AG09309 (cell line): ENCODE measurements around the gene CYP2A7.
"Not testable (repeated sequence)": the region's sequence is repeated elsewhere in the genome, so short reads cannot be mapped to it uniquely, and the experiment has no call there.

Source experiments
- DNase-seq: peaks from one replicate; pipeline ENCODE4 v3.0.0-alpha.2; 2010; ENCODE audit warnings: low read depth
- H3K4me3 ChIP-seq: 2 replicates; pipeline ENCODE4 v1.5.1; 2011; ENCODE audit warnings: mild to moderate bottlenecking, low read depth, low read length, moderate library complexity; ENCODE audit not compliant: control insufficient read depth
- TF ChIP-seq, protein P1 (sequence below): IDR thresholded peaks from 2 replicates; pipeline ENCODE4 v1.5.1; 2011; ENCODE audit warnings: mild to moderate bottlenecking, low read depth, low read length, inconsistent platforms; ENCODE audit not compliant: insufficient read depth, control insufficient read depth; ENCODE audit errors: missing control alignments

Gene CYP2A7

DNA sequence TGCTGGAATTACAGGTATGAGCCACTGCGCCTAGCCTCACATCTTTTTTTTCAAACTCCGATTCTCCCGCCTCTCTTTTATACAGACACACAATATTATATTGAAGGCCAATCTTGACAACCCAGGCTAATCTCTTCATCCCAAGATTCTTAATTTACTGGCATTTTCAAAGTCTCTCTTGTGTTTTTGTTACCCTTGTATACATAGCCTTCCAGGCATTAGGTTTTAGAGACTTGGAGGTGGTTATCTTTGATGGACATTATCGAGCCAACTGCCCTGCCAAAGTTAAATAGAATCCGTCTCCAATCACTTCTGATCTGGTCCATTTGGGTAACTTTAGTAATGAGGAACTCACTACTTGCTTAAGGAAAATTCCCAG lies 14.4 kb upstream of the CYP2A7 start:
- no peak overlapping the region for H3K4me3 ChIP-seq
- TF ChIP-seq, protein P1, sequence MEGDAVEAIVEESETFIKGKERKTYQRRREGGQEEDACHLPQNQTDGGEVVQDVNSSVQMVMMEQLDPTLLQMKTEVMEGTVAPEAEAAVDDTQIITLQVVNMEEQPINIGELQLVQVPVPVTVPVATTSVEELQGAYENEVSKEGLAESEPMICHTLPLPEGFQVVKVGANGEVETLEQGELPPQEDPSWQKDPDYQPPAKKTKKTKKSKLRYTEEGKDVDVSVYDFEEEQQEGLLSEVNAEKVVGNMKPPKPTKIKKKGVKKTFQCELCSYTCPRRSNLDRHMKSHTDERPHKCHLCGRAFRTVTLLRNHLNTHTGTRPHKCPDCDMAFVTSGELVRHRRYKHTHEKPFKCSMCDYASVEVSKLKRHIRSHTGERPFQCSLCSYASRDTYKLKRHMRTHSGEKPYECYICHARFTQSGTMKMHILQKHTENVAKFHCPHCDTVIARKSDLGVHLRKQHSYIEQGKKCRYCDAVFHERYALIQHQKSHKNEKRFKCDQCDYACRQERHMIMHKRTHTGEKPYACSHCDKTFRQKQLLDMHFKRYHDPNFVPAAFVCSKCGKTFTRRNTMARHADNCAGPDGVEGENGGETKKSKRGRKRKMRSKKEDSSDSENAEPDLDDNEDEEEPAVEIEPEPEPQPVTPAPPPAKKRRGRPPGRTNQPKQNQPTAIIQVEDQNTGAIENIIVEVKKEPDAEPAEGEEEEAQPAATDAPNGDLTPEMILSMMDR = no peak
- no peak for DNase-seq

DNA sequence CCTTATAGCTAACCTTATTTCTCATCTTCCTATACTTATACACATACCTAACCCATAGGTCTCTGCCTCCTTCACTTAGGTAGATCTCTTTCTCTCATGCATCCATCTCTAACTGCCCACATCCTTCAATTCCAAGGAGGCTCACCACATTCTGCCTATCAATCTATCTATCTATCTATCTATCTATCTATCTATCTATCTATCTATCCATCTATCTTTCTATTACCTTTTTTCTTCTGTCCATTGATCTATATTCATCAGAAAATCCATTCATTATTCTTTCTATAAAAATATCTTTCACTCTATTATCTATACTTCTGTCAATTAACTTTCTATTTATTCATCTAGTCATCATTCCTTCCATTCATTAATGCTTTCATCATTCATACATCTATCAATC lies 11.1 kb upstream of the CYP2A7 start:
- no peak overlapping the region for H3K4me3 ChIP-seq
- DNase-seq = no peak
- TF ChIP-seq, protein P1 = no peak

DNA sequence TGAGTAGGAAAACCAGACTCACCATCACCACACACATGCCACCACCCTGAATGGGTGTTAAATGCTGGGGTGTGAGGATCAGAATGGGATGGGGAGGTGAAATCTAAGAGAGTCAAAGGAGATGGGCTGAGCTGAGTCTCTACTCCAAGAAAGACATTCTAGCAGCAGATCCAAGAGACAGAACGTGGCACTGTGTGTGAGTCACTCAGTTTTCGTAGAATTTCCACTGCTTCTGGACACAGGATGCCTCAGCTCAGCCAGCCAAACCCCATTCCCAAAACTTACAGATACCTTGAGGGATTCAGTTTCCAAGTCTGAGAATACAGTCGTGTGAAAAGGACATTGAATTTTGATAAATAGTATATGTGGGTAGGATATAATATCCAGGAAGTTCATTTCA lies 7.3 kb upstream of the CYP2A7 start:
- no peak overlapping the region for H3K4me3 ChIP-seq
- TF ChIP-seq, protein P1 = no peak
- no peak for DNase-seq

DNA sequence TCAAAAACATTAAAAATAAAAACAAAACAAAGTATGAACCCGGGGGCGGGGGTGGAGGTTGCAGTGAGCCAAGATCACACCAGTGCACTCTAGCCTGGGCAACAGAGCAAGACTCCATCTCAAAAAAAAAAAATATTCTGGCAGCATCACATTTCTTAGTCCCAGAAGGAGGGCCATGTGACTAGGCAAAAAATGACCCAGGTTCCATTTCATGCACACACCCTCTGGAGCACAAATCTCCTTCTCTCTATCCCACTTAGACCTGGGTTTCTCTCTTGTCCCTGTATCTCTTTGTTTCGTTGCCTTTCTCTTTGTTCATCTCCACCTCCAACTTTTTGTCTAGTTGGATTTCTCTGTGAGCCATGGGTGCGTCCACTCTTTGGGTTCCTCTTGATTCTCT lies 6.2 kb upstream of the CYP2A7 start:
- no peak for DNase-seq
- no peak overlapping the region for H3K4me3 ChIP-seq
- TF ChIP-seq, protein P1 = no peak

DNA sequence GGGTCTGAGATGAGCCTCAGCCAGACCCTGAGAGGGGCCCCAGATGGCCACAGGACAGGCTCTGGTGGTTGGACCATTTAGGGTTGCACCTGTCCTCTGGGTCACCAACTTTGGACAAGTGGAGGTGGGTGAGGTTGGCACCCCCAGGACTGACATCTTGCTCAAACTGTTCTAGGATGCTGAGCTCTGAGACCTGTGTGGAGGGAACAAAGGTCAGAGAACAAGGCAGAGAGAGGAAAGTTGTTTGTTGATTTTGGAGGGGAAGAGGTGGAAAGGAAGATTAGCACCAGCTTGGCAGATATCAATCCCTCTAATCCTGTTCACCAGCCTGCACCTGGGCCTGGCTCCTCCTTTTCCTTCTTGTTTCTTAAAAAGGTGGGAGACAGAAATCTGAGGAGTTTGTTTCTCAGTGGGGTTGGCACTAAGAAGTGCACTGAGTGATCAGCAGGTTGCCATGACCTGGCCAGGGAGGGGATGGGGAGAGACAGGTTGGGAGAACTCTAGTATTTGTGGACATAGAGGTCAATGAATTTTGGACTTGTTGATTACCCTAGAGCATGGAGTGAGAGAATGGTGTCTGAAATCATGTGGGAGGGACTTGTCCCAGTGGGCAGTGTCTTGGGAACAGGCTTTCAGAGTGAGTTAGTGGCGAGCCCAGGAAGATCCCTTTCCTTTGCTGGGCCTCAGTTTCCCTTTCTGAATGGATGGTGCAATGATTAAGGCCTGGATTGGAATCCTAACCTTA lies 2.3 kb upstream of the CYP2A7 start:
- not testable (repeated sequence) for DNase-seq, H3K4me3 ChIP-seq

DNA sequence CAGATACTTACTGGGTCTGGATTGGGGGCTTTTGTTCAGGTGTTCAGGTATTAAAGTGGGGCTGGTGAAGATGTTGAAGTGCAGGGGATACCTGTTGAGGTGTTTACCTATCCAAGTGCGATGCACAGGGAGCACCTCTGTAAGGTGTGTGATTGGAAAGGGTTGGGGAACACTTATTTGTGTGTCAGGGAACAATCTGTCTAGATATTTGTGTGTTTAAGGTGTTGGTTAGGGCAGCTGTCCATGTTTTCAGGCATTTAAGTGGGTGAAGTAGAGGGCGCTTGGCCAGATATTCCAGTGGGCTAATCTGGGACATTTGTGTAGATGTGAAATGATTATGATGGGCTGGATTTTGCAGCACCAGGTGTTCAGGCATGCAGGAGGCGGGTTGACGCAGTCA lies 2.7 kb downstream of the CYP2A7 start:
- H3K4me3 ChIP-seq, DNase-seq: not testable (repeated sequence)

DNA sequence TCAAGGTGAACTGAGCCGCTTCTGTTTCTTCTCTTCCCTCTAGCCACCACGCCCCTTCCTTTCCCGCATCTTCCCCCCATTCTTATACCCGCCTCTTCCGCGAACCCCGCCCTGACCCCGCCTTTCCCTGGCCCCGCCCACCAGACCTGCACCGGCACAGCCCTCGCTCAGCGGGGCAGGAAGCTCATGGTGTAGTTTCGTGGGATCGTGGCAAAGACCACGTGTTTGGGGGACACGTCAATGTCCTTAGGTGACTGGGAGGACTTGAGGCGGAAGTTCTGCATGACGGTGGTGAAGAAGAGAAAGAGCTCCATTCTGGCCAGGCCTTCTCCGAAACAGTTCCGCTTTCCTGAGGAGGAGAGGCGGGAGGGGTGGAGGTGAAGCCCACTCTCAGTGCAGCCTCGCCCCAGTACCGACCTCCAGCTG lies 6.5 kb downstream of the CYP2A7 start:
- DNase-seq, H3K4me3 ChIP-seq: not testable (repeated sequence)

DNA sequence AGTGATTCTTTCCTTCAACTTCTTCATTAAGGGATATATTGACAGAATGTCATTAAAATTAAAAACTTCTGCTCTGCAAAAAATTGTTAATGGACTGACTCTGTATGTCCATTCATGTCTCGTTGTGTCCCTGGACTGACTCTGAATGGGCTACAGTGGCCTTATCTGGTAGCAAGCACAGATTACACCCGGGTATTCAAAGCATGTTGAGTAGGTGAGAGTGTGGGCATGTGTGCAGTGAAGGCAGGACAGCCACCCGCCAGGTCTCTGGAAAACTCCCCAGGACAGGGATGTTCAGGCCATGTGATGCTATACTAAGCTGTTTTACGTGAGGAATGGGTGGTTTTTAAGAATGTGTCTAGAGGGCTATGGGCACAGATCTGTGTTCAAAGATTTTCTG lies 7.2 kb downstream of the CYP2A7 start:
- not testable (repeated sequence) for DNase-seq, H3K4me3 ChIP-seq

DNA sequence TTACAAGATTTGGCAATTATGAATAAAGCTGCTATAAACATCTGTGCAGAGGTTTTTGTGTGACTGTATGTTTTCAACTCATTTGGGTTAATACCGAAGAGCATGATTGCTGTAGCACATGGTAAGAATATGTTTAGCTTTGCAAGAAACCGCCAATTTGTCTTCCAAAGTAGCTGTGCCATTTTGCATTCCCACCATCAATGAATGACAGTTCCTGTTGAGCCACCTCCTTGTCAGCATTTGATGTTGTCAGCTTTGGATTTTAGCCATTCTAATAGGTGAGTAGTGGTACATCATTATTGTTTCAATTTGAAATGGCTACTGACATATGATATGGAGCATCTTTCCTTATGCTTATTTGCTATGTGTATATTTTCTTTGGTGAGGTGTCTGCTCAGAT lies 8.2 kb downstream of the CYP2A7 start:
- not testable (repeated sequence) for DNase-seq, H3K4me3 ChIP-seq
